Neural progenitor cell (in vitro differentiated cells): ENCODE measurements around the gene DOCK11.

Experiments
- CTCF ChIP-seq: fragments of 200-600 bp; sonication (generic); IDR thresholded peaks from 2 replicates; pipeline ENCODE4 v1.5.1; 2017; ENCODE audit warnings: antibody characterized with exemption, mild to moderate bottlenecking
- EZH2phosphoT487 ChIP-seq: fragments of 200-600 bp; sonication (generic); IDR thresholded peaks from 2 replicates; pipeline ENCODE4 v1.6.1; 2017; ENCODE audit warnings: antibody characterized with exemption

- TF ChIP-seq EZH2phosphoT487 (no peak), CTCF (no peak)
Observed at GRCh38 chrX:118615141-118615540, 119.5 kb downstream of the DOCK11 start.
